K562 (cell line): ENCODE measurements around the gene GADD45GIP1. TPM values are rescaled to one million over a fixed set of nuclear protein-coding genes. Genes with fewer than 3 reads are reported as not detected.

Source experiments
- C11orf30 ChIP-seq: fragments of 450-650 bp; IDR thresholded peaks from 2 replicates; pipeline ENCODE4 v1.6.1; 2016; ENCODE audit warnings: low read depth, mild to moderate bottlenecking
- CBX1 ChIP-seq: sonication (generic); IDR thresholded peaks from 2 replicates; pipeline ENCODE4 v1.6.1; 2016; ENCODE audit warnings: antibody characterized with exemption, low read depth, mild to moderate bottlenecking
- DMBX1 ChIP-seq: fragments of 250-450 bp; sonication (Bioruptor Pico); IDR thresholded peaks from 2 replicates; pipeline ENCODE4 v1.8.0; 2022; ENCODE audit warnings: inconsistent platforms, mild to moderate bottlenecking, moderate library complexity, borderline replicate concordance
- ERF ChIP-seq: fragments of 450-650 bp; formaldehyde crosslinking; IDR thresholded peaks from 2 replicates; pipeline ENCODE4 v1.4.0; 2020; ENCODE audit warnings: mild to moderate bottlenecking, mixed read lengths
- ILK ChIP-seq: fragments of 450-650 bp; IDR thresholded peaks from 2 replicates; pipeline ENCODE4 v1.6.1; 2016; ENCODE audit warnings: missing genetic modification characterization, low read depth, mild to moderate bottlenecking, missing compliant biosample characterization, moderate library complexity, borderline replicate concordance
- MECOM ChIP-seq: fragments of 250-450 bp; sonication (Bioruptor Pico); IDR thresholded peaks from 2 replicates; pipeline ENCODE4 v1.8.0; 2022; ENCODE audit warnings: inconsistent platforms
- MTA1 ChIP-seq: fragments of 450-650 bp; IDR thresholded peaks from 2 replicates; pipeline ENCODE4 v1.6.1; 2017; ENCODE audit warnings: borderline replicate concordance
- PYGO2 ChIP-seq: fragments of 450-650 bp; IDR thresholded peaks from 2 replicates; pipeline ENCODE4 v1.6.1; 2016; ENCODE audit warnings: mild to moderate bottlenecking, missing genetic modification characterization, moderate library complexity, missing compliant biosample characterization
- RUNX1 ChIP-seq: sonication (generic); IDR thresholded peaks from 2 replicates; pipeline ENCODE4 v1.6.1; 2016; ENCODE audit warnings: antibody characterized with exemption, low read depth
- TBL1XR1 ChIP-seq, 2 experiments: IDR thresholded peaks; 2 replicates each; pipeline ENCODE4 v1.6.1; 2012; ENCODE audit warnings: improper control_type of control experiment in 2 of 2, low read length in 2 of 2, mild to moderate bottlenecking in 1 of 2
- ZC3H8 ChIP-seq: fragments of 450-650 bp; IDR thresholded peaks from 2 replicates; pipeline ENCODE4 v1.6.1; 2017
- ZFX ChIP-seq: sonication (generic); formaldehyde crosslinking; IDR thresholded peaks from 2 replicates; pipeline ENCODE4 v1.8.0; 2022; ENCODE audit warnings: mild to moderate bottlenecking, missing genetic modification reagents, moderate library complexity
- ZNF174 ChIP-seq: fragments of 250-450 bp; sonication (Bioruptor Pico); IDR thresholded peaks from 2 replicates; pipeline ENCODE4 v1.4.0; 2020; ENCODE audit warnings: mild to moderate bottlenecking
- ZNF3 ChIP-seq: fragments of 250-450 bp; sonication (Bioruptor Pico); IDR thresholded peaks from 2 replicates; pipeline ENCODE4 v1.5.0; 2021; ENCODE audit warnings: mild to moderate bottlenecking, moderate library complexity
- polyA plus RNA-seq, 8 experiments: library from polyadenylated mRNA; depleted of rRNA in 4 of 8; stranded (reverse) in 5 of 8; unstranded in 3 of 8; fragments of >200 nt; fragmentation: Nextera tagmentation in 2 of 8; fragmentation: Illumina TruSeq in 1 of 8; extraction: Ambion mirVana in 2 of 8; extraction: Trizol in 1 of 8; gene quantifications; 2 replicates each; pipeline versions ENCODE4 v1.2.1 to v1.2.3, GENCODE V29; 2011 to 2014; ENCODE audit warnings: inconsistent platforms in 1 of 8, missing spikeins in 1 of 8
- total RNA-seq, 7 experiments: library from RNA; depleted of rRNA in 6 of 7; stranded (reverse); fragments of >200 nt in 6 of 7; fragmentation: Illumina TruSeq in 2 of 7; extraction: Trizol in 2 of 7; gene quantifications; 2 replicates each; pipeline versions ENCODE4 v1.2.1 to v1.2.3, GENCODE V29; 2011 to 2021; ENCODE audit warnings: low replicate concordance in 1 of 7
- TF ChIP-seq, protein P1 (sequence below): sonication (generic); formaldehyde crosslinking; IDR thresholded peaks from 2 replicates; pipeline ENCODE4 v1.8.0; 2023; ENCODE audit warnings: mild to moderate bottlenecking, missing genetic modification reagents
- TF ChIP-seq, protein P2 (sequence below): sonication (generic); formaldehyde crosslinking; IDR thresholded peaks from 2 replicates; pipeline ENCODE4 v1.9.0; 2022; ENCODE audit warnings: mild to moderate bottlenecking, missing genetic modification reagents
- TF ChIP-seq, protein P3 (sequence below): IDR thresholded peaks from 2 replicates; pipeline ENCODE4 v1.6.1; 2012; ENCODE audit warnings: low read depth, low read length, improper control_type of control experiment, borderline replicate concordance
- TF ChIP-seq, protein P4 (sequence below): fragments of 450-650 bp; formaldehyde crosslinking; IDR thresholded peaks from 2 replicates; pipeline ENCODE4 v1.4.0; 2020; ENCODE audit warnings: mild to moderate bottlenecking, moderate library complexity
- TF ChIP-seq, protein P5 (sequence below): fragments of 450-650 bp; IDR thresholded peaks from 2 replicates; pipeline ENCODE4 v1.6.1; 2016; ENCODE audit warnings: antibody characterized with exemption

The GADD45GIP1 gene
- total and polyA plus RNA-seq, 9 of the 15 experiments (the other 6 are each of a cell fraction or from before 2014, with no cell fraction given), result 5.1 to 161 (median 29.2) TPM

DNA sequence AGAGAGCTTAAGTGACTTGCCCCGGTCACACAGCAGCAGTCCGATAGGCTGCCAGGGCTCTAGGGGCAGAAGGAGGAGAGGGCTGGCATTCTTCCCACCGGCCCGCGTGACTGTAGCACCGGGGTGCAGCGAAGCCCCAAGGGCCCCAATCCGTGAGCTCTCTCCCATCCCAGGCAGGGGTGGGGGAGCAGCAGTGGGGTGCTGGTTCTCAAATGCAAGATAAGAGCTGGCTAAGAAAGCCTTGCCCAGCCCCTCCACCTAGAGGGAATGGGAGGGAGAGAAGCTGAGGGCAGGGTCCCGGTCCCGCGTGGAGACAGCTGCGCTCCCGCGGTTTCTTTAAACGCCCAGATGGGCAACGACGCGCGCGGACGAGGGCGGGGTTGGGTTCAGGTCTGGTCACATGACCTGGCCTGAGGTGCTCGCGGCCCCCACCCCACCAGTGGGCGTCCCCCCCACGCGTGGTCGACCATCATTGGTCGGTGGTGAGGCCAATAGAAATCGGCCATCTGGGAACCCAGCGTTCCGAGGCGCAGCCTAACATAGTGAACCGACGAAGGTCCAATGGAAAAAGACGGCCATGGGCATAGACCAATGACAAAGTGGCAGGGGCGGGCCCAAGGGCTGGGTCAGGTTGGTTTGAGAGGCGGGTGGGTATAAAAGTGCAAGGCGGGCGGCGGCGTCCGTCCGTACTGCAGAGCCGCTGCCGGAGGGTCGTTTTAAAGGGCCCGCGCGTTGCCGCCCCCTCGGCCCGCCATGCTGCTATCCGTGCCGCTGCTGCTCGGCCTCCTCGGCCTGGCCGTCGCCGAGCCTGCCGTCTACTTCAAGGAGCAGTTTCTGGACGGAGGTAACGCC, 18.9 kb downstream of the GADD45GIP1 start, which contains the start of gene CALR (continued):
- TF ChIP-seq, protein P1, sequence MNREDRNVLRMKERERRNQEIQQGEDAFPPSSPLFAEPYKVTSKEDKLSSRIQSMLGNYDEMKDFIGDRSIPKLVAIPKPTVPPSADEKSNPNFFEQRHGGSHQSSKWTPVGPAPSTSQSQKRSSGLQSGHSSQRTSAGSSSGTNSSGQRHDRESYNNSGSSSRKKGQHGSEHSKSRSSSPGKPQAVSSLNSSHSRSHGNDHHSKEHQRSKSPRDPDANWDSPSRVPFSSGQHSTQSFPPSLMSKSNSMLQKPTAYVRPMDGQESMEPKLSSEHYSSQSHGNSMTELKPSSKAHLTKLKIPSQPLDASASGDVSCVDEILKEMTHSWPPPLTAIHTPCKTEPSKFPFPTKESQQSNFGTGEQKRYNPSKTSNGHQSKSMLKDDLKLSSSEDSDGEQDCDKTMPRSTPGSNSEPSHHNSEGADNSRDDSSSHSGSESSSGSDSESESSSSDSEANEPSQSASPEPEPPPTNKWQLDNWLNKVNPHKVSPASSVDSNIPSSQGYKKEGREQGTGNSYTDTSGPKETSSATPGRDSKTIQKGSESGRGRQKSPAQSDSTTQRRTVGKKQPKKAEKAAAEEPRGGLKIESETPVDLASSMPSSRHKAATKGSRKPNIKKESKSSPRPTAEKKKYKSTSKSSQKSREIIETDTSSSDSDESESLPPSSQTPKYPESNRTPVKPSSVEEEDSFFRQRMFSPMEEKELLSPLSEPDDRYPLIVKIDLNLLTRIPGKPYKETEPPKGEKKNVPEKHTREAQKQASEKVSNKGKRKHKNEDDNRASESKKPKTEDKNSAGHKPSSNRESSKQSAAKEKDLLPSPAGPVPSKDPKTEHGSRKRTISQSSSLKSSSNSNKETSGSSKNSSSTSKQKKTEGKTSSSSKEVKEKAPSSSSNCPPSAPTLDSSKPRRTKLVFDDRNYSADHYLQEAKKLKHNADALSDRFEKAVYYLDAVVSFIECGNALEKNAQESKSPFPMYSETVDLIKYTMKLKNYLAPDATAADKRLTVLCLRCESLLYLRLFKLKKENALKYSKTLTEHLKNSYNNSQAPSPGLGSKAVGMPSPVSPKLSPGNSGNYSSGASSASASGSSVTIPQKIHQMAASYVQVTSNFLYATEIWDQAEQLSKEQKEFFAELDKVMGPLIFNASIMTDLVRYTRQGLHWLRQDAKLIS (CRISPR knock-in tag), result peak; percentile 85; the same call in 1 of the 2 replicates
- TF ChIP-seq C11orf30, result no peak; the same call in 1 of the 2 replicates
- TF ChIP-seq ZNF174, result no peak
- TF ChIP-seq, protein P2, sequence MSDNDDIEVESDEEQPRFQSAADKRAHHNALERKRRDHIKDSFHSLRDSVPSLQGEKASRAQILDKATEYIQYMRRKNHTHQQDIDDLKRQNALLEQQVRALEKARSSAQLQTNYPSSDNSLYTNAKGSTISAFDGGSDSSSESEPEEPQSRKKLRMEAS (CRISPR knock-in tag), result peak; percentile 85
- no peak for TF ChIP-seq ZC3H8
- TF ChIP-seq, protein P3, sequence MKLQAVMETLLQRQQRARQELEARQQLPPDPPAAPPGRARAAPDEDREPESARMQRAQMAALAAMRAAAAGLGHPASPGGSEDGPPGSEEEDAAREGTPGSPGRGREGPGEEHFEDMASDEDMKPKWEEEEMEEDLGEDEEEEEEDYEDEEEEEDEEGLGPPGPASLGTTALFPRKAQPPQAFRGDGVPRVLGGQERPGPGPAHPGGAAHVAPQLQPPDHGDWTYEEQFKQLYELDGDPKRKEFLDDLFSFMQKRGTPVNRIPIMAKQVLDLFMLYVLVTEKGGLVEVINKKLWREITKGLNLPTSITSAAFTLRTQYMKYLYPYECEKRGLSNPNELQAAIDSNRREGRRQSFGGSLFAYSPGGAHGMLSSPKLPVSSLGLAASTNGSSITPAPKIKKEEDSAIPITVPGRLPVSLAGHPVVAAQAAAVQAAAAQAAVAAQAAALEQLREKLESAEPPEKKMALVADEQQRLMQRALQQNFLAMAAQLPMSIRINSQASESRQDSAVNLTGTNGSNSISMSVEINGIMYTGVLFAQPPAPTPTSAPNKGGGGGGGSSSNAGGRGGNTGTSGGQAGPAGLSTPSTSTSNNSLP, result no peak
- TF ChIP-seq PYGO2 (tag), result no peak
- TF ChIP-seq TBL1XR1 (IDR thresholded peaks at IDR 0.05; ENCODE audit: low read length in 2 of 2), result peak; percentile 41 to 54; a peak in 1 of 4 replicates
- TF ChIP-seq DMBX1 (CRISPR knock-in tag), result 0 out of 2 replicates have a peak, but pooled peaks have one; percentile 12
- TF ChIP-seq CBX1, result peak; percentile 53; the same call in 1 of the 2 replicates
- TF ChIP-seq, protein P4, sequence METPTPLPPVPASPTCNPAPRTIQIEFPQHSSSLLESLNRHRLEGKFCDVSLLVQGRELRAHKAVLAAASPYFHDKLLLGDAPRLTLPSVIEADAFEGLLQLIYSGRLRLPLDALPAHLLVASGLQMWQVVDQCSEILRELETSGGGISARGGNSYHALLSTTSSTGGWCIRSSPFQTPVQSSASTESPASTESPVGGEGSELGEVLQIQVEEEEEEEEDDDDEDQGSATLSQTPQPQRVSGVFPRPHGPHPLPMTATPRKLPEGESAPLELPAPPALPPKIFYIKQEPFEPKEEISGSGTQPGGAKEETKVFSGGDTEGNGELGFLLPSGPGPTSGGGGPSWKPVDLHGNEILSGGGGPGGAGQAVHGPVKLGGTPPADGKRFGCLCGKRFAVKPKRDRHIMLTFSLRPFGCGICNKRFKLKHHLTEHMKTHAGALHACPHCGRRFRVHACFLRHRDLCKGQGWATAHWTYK (CRISPR knock-in tag), result peak; percentile 37; the same call in 1 of the 2 replicates
- peak; percentile 96 for TF ChIP-seq MTA1
- TF ChIP-seq RUNX1, result no peak
- TF ChIP-seq ZNF3 (CRISPR knock-in tag), result no peak
- peak; percentile 85 for TF ChIP-seq ZFX (CRISPR knock-in tag)
- 0 out of 2 replicates have a peak, but pooled peaks have one; percentile 50 for TF ChIP-seq ERF
- TF ChIP-seq, protein P5, sequence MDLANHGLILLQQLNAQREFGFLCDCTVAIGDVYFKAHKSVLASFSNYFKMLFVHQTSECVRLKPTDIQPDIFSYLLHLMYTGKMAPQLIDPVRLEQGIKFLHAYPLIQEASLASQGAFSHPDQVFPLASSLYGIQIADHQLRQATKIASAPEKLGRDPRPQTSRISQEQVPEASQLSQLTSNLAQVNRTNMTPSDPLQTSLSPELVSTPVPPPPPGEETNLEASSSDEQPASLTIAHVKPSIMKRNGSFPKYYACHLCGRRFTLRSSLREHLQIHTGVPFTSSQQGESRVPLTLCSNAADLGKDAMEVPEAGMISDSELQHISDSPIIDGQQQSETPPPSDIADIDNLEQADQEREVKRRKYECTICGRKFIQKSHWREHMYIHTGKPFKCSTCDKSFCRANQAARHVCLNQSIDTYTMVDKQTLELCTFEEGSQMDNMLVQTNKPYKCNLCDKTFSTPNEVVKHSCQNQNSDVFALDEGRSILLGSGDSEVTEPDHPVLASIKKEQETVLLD, result peak; percentile 98
- 0 out of 2 replicates have a peak, but pooled peaks have one; percentile 18 for TF ChIP-seq MECOM (CRISPR knock-in tag)
- no peak for TF ChIP-seq ILK (tag)
